GM18511 (cell line): ENCODE data around the gene MAP4K2.

ENCODE experiments used
- ATAC-seq: cut with Tn5 transposase; IDR thresholded peaks from one replicate; pipeline ENCODE4 v1.9.1; 2021; ENCODE audit warnings: mild to moderate bottlenecking, moderate library complexity; ENCODE audit not compliant: unreplicated experiment

Gene MAP4K2

GRCh38 chr11:64742087-64742888, 60.7 kb downstream of the MAP4K2 start:
- ATAC-seq, result no peak

GRCh38 chr11:64741375-64742086, 61.5 kb downstream of the MAP4K2 start:
- no peak for ATAC-seq

- no peak for ATAC-seq
Measured at GRCh38 chr11:64739871-64740270, 63.1 kb downstream of the MAP4K2 start.

- ATAC-seq, result no peak
Measured at GRCh38 chr11:64736654-64737053, 66.4 kb downstream of the MAP4K2 start.

- ATAC-seq, result no peak
Measured at GRCh38 chr11:64735725-64736259, 67.2 kb downstream of the MAP4K2 start.
